Suprapubic skin (tissue), 4 donors: ENCODE measurements around the gene CGB5. TPM values are rescaled to one million over a fixed set of nuclear protein-coding genes. Genes with fewer than 3 reads are reported as not detected.

Source experiments
- DNase-seq, 2 donors: peaks; one replicate each; pipeline ENCODE4 v3.0.0-alpha.2; 2019; ENCODE audit warnings: low spot score in 2 of 2
- H3K27ac ChIP-seq: fragments of 200-600 bp; sonication (generic); one replicate; pipeline ENCODE4 v1.5.1; 2019
- H3K27me3 ChIP-seq: fragments of 200-600 bp; sonication (generic); one replicate; pipeline ENCODE4 v1.5.1; 2019
- H3K36me3 ChIP-seq: fragments of 200-600 bp; sonication (generic); one replicate; pipeline ENCODE4 v1.5.1; 2019
- H3K4me1 ChIP-seq: fragments of 200-600 bp; sonication (generic); one replicate; pipeline ENCODE4 v1.5.1; 2019
- H3K4me3 ChIP-seq: fragments of 200-600 bp; sonication (generic); one replicate; pipeline ENCODE4 v1.5.1; 2019; ENCODE audit warnings: mild to moderate bottlenecking
- H3K9me3 ChIP-seq: fragments of 200-600 bp; sonication (generic); one replicate; pipeline ENCODE4 v1.5.1; 2019
- CTCF ChIP-seq, 2 donors: fragments of 200-600 bp in 1 of 2; fragments of 450-650 bp in 1 of 2; sonication (generic) in 1 of 2; IDR thresholded peaks; one replicate each; pipeline ENCODE4 v1.5.1; 2016 to 2019; ENCODE audit warnings: antibody characterized with exemption in 2 of 2, mild to moderate bottlenecking in 1 of 2, moderate library complexity in 1 of 2
- EP300 ChIP-seq: sonication (generic); formaldehyde crosslinking; IDR thresholded peaks from one replicate; pipeline ENCODE4 v1.6.1; 2017; ENCODE audit warnings: antibody characterized with exemption
- POLR2A ChIP-seq, 2 donors: fragments of 450-650 bp; IDR thresholded peaks; one replicate each; pipeline ENCODE4 v1.6.1; 2017; ENCODE audit warnings: antibody characterized with exemption in 2 of 2, mild to moderate bottlenecking in 2 of 2, moderate library complexity in 2 of 2
- POLR2AphosphoS5 ChIP-seq, 3 donors: sonication (generic); formaldehyde crosslinking; IDR thresholded peaks; one replicate each; pipeline ENCODE4 v1.6.1; 2017; ENCODE audit warnings: antibody characterized with exemption in 3 of 3
- WGBS: methylation state at CpG from one replicate; pipeline ENCODE4 v1.1.5; 2018; 5-methylcytosine and 5-hydroxymethylcytosine counted together
- total RNA-seq, 4 donors: library from RNA; depleted of rRNA; stranded (reverse); fragments of >200 nt; gene quantifications; one replicate each; pipeline ENCODE4 v1.1.0, GENCODE V29; 2016

Gene CGB5
- total RNA-seq, 4 donors from 2014 or later = 2.5 TPM; not detected in 3

- H3K27ac ChIP-seq = no peak overlapping the region
- no CpG with 5 or more reads among the region's 2 CpGs for WGBS
- peaks cover 54% of the 10 kb centered on the region for H3K27me3 ChIP-seq
- TF ChIP-seq POLR2AphosphoS5 (IDR thresholded peaks at IDR 0.05) = no peak
- no peak for TF ChIP-seq POLR2A (IDR thresholded peaks at IDR 0.05)
- TF ChIP-seq EP300 = no peak
- TF ChIP-seq CTCF (IDR thresholded peaks at IDR 0.05) = no peak
- H3K4me1 ChIP-seq = peaks cover 46% of the 10 kb centered on the region
- H3K36me3 ChIP-seq = no peaks in the 10 kb centered on the region
- no peaks in the 10 kb centered on the region for H3K9me3 ChIP-seq
- no peak overlapping the region for H3K4me3 ChIP-seq
- DNase-seq = no peak
These were observed 17.4 kb downstream of the CGB5 start for GRCh38 chr19:49061000-49061399.

- H3K9me3 ChIP-seq = no peaks in the 10 kb centered on the region
- no peaks in the 10 kb centered on the region for H3K36me3 ChIP-seq
- no peak overlapping the region for H3K4me3 ChIP-seq
- no peak for DNase-seq
- peaks cover 58% of the 10 kb centered on the region for H3K27me3 ChIP-seq
- TF ChIP-seq CTCF (IDR thresholded peaks at IDR 0.05) = no peak
- no peak for TF ChIP-seq POLR2A (IDR thresholded peaks at IDR 0.05)
- TF ChIP-seq EP300 = no peak
- no peak for TF ChIP-seq POLR2AphosphoS5 (IDR thresholded peaks at IDR 0.05)
- H3K27ac ChIP-seq = no peak overlapping the region
- H3K4me1 ChIP-seq = peaks cover 41% of the 10 kb centered on the region
- 83% methylated on average over 12 of the region's 25 CpGs for WGBS
These were observed 17.8 kb downstream of the CGB5 start for GRCh38 chr19:49061445-49061844.

GRCh38 chr19:49064029-49064629, 20.5 kb downstream of the CGB5 start:
- peak overlapping the region; percentile 78 for H3K27ac ChIP-seq
- no peaks in the 10 kb centered on the region for H3K9me3 ChIP-seq
- no peak for TF ChIP-seq POLR2A (IDR thresholded peaks at IDR 0.05)
- no peak for TF ChIP-seq CTCF (IDR thresholded peaks at IDR 0.05)
- no peak for TF ChIP-seq POLR2AphosphoS5 (IDR thresholded peaks at IDR 0.05)
- TF ChIP-seq EP300 = no peak
- H3K4me3 ChIP-seq = peak overlapping the region; percentile 47
- H3K36me3 ChIP-seq = no peaks in the 10 kb centered on the region
- H3K4me1 ChIP-seq = peaks cover 21% of the 10 kb centered on the region
- DNase-seq = no peak
- 29% methylated on average over 4 of the region's 10 CpGs for WGBS
- H3K27me3 ChIP-seq = peaks cover 55% of the 10 kb centered on the region

- 13% methylated on average over 11 of the region's 53 CpGs for WGBS
- Histone ChIP-seq H3K27ac (peak within 1 kb of the TSS; percentile 78), H3K36me3 (no peaks in the 10 kb centered on the region), H3K4me3 (peak within 1 kb of the TSS; percentile 47), H3K27me3 (peaks cover 61% of the 10 kb centered on the region), H3K9me3 (no peaks in the 10 kb centered on the region), H3K4me1 (peaks cover 21% of the 10 kb centered on the region)
- no peak for DNase-seq
- TF ChIP-seq POLR2A (IDR thresholded peaks at IDR 0.05) = no peak
These were observed 21.3 kb downstream of the CGB5 start, which contains the start of gene NTF4 for GRCh38 chr19:49064768-49065611. Gene NTF4, minus strand, starts transcription at chr19:49064818. Its CDS starts 2,821 bp downstream, at chr19:49061997.

GRCh38 chr19:49065905-49066512, 22.4 kb downstream of the CGB5 start:
- no peaks in the 10 kb centered on the region for H3K36me3 ChIP-seq
- H3K9me3 ChIP-seq = no peaks in the 10 kb centered on the region
- peaks cover 21% of the 10 kb centered on the region for H3K4me1 ChIP-seq
- H3K4me3 ChIP-seq = no peak overlapping the region
- WGBS = 50% methylated on average over 12 of the region's 13 CpGs
- no peak overlapping the region for H3K27ac ChIP-seq
- H3K27me3 ChIP-seq = peaks cover 69% of the 10 kb centered on the region
- no peak for DNase-seq
- no peak for TF ChIP-seq POLR2AphosphoS5 (IDR thresholded peaks at IDR 0.05)
- TF ChIP-seq POLR2A (IDR thresholded peaks at IDR 0.05) = no peak
- TF ChIP-seq CTCF (IDR thresholded peaks at IDR 0.05) = no peak
- TF ChIP-seq EP300 = no peak
